Nephron progenitor cell (in vitro differentiated cells): ENCODE results near the gene PPP2R2D.

Source experiments
- DNase-seq: peaks from one replicate; pipeline ENCODE4 v3.0.0; 2021
- H3K27ac Mint-ChIP-seq: 2 replicates; pipeline ENCODE4 v1.8.0; 2021; ENCODE audit warnings: mild to moderate bottlenecking, moderate library complexity, mixed read lengths
- H3K27me3 Mint-ChIP-seq: 2 replicates; pipeline ENCODE4 v1.8.0; 2021; ENCODE audit warnings: mild to moderate bottlenecking, low read depth, mixed read lengths; ENCODE audit not compliant: poor library complexity
- H3K36me3 Mint-ChIP-seq: 2 replicates; pipeline ENCODE4 v1.8.0; 2021; ENCODE audit warnings: low read depth, mixed read lengths
- H3K4me1 Mint-ChIP-seq: 2 replicates; pipeline ENCODE4 v1.8.0; 2021; ENCODE audit warnings: mixed read lengths
- H3K4me3 Mint-ChIP-seq: 2 replicates; pipeline ENCODE4 v1.8.0; 2021; ENCODE audit warnings: mild to moderate bottlenecking, moderate library complexity, mixed read lengths
- H3K9me3 Mint-ChIP-seq: 2 replicates; pipeline ENCODE4 v1.8.0; 2021; ENCODE audit warnings: mild to moderate bottlenecking, moderate library complexity, mixed read lengths
- CTCF ChIP-seq: fragments of 200-600 bp; sonication (generic); IDR thresholded peaks from 2 replicates; pipeline ENCODE4 v1.5.0; 2021; ENCODE audit warnings: antibody characterized with exemption

PPP2R2D gene

GRCh38 chr10:131858583-131859340 lies 42.0 kb upstream of the PPP2R2D start:
- Mint-ChIP-seq H3K27ac (no peak overlapping the region), H3K36me3 (no peaks in the 10 kb centered on the region), H3K27me3 (peaks cover 46% of the 10 kb centered on the region), H3K4me3 (no peak overlapping the region), H3K4me1 (peaks cover 3% of the 10 kb centered on the region), H3K9me3 (peaks cover 5% of the 10 kb centered on the region)
- no peak for DNase-seq
- TF ChIP-seq CTCF: no peak

GRCh38 chr10:131859341-131860020 lies 41.3 kb upstream of the PPP2R2D start:
- H3K27ac Mint-ChIP-seq: no peak overlapping the region
- no peaks in the 10 kb centered on the region for H3K36me3 Mint-ChIP-seq
- H3K27me3 Mint-ChIP-seq: peaks cover 49% of the 10 kb centered on the region
- DNase-seq: no peak
- peaks cover 3% of the 10 kb centered on the region for H3K4me1 Mint-ChIP-seq
- no peak overlapping the region for H3K4me3 Mint-ChIP-seq
- no peak for TF ChIP-seq CTCF
- peaks cover 5% of the 10 kb centered on the region for H3K9me3 Mint-ChIP-seq

- no peak overlapping the region for H3K27ac Mint-ChIP-seq
- TF ChIP-seq CTCF: no peak
- peaks cover 3% of the 10 kb centered on the region for H3K4me1 Mint-ChIP-seq
- DNase-seq: no peak
- H3K9me3 Mint-ChIP-seq: peaks cover 5% of the 10 kb centered on the region
- H3K27me3 Mint-ChIP-seq: peaks cover 52% of the 10 kb centered on the region
- no peaks in the 10 kb centered on the region for H3K36me3 Mint-ChIP-seq
- no peak overlapping the region for H3K4me3 Mint-ChIP-seq
Measured at GRCh38 chr10:131860311-131860710, 40.5 kb upstream of the PPP2R2D start.

GRCh38 chr10:131860806-131861440 lies 39.9 kb upstream of the PPP2R2D start:
- no peak overlapping the region for H3K4me3 Mint-ChIP-seq
- no peak for TF ChIP-seq CTCF
- H3K27ac Mint-ChIP-seq: no peak overlapping the region
- H3K9me3 Mint-ChIP-seq: peaks cover 5% of the 10 kb centered on the region
- peaks cover 3% of the 10 kb centered on the region for H3K4me1 Mint-ChIP-seq
- DNase-seq: no peak
- H3K27me3 Mint-ChIP-seq: peaks cover 52% of the 10 kb centered on the region
- H3K36me3 Mint-ChIP-seq: no peaks in the 10 kb centered on the region

- no peaks in the 10 kb centered on the region for H3K36me3 Mint-ChIP-seq
- peaks cover 9% of the 10 kb centered on the region for H3K9me3 Mint-ChIP-seq
- H3K27ac Mint-ChIP-seq: no peak overlapping the region
- peaks cover 52% of the 10 kb centered on the region for H3K27me3 Mint-ChIP-seq
- no peak overlapping the region for H3K4me3 Mint-ChIP-seq
- DNase-seq: no peak
- TF ChIP-seq CTCF: no peak
- H3K4me1 Mint-ChIP-seq: no peaks in the 10 kb centered on the region
Measured at GRCh38 chr10:131862548-131862947, 38.3 kb upstream of the PPP2R2D start.
